Measurements from ENCODE around the gene TERC. TPM values are rescaled to one million over a fixed set of nuclear protein-coding genes. Genes with fewer than 3 reads are reported as not detected.

Gene TERC
- total RNA-seq, 1 donor from 2014 or later = 2.5 TPM

DNA sequence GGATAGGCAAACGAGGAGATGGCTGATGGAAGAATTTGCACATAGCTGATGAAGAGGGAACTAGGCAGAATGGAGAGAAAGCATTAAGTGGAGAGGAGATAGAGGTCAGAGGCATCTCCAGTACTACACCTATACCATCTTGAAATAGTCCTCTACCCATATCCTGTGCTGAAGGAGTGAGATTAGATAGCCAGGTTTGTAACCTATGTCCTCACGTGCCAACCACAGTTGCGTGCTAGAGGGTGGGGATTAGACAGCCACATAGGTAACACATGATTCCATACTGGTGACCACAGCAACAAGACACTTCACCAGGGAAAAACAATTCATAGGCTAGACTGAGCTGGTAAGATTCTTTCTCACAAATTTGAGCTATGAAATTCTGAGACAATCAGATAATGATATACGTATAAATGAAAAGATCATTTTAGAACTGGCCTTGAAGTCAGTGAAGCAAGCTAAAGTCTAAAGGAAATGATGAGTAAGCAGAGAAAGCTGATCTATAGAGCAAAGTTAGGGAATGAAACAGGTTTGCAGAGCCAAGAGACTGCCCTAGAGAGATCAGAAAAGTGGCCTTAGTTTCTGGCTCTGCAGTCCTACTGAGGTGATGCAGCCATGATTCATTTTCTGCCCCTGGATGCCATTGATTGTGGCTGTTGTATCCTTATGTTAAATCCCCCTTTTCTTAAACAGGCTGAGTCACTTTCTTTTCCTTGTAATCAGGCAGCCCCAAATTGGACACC lies 26.0 kb upstream of the TERC start:
- no peak overlapping the region for H3K4me3 Mint-ChIP-seq
- no peak for DNase-seq
- no peaks in the 10 kb centered on the region for H3K27me3 Mint-ChIP-seq
- ATAC-seq (ENCODE audit: low read depth) = no peak
- POLR2A ChIA-PET = no interaction called here
- peaks cover 3% of the 10 kb centered on the region for H3K4me1 Mint-ChIP-seq
- H3K27ac Mint-ChIP-seq = no peak overlapping the region
- H3K36me3 Mint-ChIP-seq (ENCODE audit: low read depth) = peaks cover 39% of the 10 kb centered on the region
- CTCF ChIA-PET = no interaction called here
- no peaks in the 10 kb centered on the region for H3K9me3 Mint-ChIP-seq
- TF ChIP-seq, protein P1, sequence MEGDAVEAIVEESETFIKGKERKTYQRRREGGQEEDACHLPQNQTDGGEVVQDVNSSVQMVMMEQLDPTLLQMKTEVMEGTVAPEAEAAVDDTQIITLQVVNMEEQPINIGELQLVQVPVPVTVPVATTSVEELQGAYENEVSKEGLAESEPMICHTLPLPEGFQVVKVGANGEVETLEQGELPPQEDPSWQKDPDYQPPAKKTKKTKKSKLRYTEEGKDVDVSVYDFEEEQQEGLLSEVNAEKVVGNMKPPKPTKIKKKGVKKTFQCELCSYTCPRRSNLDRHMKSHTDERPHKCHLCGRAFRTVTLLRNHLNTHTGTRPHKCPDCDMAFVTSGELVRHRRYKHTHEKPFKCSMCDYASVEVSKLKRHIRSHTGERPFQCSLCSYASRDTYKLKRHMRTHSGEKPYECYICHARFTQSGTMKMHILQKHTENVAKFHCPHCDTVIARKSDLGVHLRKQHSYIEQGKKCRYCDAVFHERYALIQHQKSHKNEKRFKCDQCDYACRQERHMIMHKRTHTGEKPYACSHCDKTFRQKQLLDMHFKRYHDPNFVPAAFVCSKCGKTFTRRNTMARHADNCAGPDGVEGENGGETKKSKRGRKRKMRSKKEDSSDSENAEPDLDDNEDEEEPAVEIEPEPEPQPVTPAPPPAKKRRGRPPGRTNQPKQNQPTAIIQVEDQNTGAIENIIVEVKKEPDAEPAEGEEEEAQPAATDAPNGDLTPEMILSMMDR (IDR thresholded peaks at IDR 0.05) = no peak
- intact Hi-C loops (cut with micrococcal nuclease) = loop anchor here (2.0 kb wide), 1 partner anchor 14 kb away; no protein-coding TSS in a partner anchor

DNA sequence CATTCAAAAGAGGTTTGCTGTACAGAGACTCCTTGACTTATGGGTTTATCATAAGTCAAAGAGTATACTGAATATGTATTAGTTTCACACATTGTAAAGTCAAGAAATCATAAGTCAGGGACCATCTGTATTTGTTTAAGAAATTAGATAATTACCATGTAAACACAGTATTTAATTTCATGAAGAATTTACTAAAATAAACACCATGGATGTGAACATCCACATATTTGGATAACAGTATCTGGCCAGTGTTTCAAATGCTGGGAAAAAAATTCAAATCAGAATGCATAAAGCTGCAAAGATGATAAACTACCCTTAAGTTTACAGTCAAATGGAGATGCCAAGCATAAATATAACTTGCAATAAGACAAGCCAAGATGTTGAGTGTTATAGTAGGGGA lies 25.4 kb upstream of the TERC start:
- Mint-ChIP-seq H3K4me1 (peaks cover 3% of the 10 kb centered on the region), H3K36me3 (ENCODE audit: low read depth) (peaks cover 45% of the 10 kb centered on the region), H3K4me3 (no peak overlapping the region), H3K27me3 (no peaks in the 10 kb centered on the region), H3K27ac (no peak overlapping the region), H3K9me3 (no peaks in the 10 kb centered on the region)
- TF ChIP-seq, protein P1 (IDR thresholded peaks at IDR 0.05) = no peak
- no peak for ATAC-seq (ENCODE audit: low read depth)
- CTCF ChIA-PET = no interaction called here
- POLR2A ChIA-PET = no interaction called here
- intact Hi-C loops (cut with micrococcal nuclease) = loop anchor here (2.0 kb wide), 1 partner anchor 13 kb away; no protein-coding TSS in a partner anchor
- DNase-seq = no peak

DNA sequence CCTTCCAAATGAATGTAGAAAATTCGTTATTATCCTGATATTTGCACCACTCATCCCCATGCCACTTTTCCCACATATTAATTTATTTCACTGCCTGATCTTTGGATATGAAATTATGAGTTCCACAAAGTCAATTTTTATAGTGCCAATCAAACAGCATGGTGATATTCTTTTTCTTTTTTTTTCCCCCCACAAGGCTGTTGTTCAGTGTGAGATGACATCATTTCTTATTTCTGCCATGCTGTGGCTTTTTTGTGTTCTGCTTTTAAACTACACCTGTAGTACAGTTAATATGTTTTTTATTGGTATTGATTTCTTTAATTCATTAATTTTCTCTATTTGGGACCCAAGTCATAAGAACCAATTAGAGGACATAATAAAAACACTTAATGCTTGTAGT lies 22.9 kb upstream of the TERC start:
- DNase-seq (no peak), ATAC-seq (ENCODE audit: low read depth) (no peak)
- ChIA-PET POLR2A (no interaction called here), CTCF (no interaction called here)
- intact Hi-C loops (cut with micrococcal nuclease) = no loop called here
- TF ChIP-seq, protein P1 (IDR thresholded peaks at IDR 0.05) = no peak
- Mint-ChIP-seq H3K36me3 (ENCODE audit: low read depth) (peaks cover 58% of the 10 kb centered on the region), H3K27ac (no peak overlapping the region), H3K27me3 (no peaks in the 10 kb centered on the region), H3K4me3 (no peak overlapping the region), H3K4me1 (peaks cover 3% of the 10 kb centered on the region), H3K9me3 (no peaks in the 10 kb centered on the region)

DNA sequence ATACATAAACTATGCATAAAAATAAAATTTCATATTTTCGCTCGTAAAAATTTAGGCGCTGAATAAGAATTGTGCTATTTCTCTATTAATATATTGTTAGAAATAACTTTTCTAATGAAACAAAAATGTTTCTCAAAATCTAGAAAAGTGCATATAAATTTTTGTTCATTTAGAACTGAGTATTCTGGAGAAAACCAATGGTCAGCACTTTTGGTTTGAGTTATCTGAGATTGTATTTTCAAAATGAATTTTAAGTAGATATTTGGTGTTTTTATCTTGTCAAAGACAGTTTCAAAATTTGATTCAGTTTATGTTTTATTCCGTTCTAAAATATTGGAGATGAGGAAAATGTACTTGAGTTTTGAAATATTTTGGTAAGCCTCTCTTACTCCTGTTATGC lies 22.3 kb upstream of the TERC start:
- CTCF ChIA-PET = no interaction called here
- Mint-ChIP-seq H3K27me3 (no peaks in the 10 kb centered on the region), H3K4me3 (no peak overlapping the region), H3K27ac (no peak overlapping the region), H3K36me3 (ENCODE audit: low read depth) (peaks cover 58% of the 10 kb centered on the region), H3K4me1 (peaks cover 3% of the 10 kb centered on the region), H3K9me3 (no peaks in the 10 kb centered on the region)
- POLR2A ChIA-PET = interaction anchor here (0.6 kb wide), 1 partner anchor 122 kb away, joined by 3 read pairs; no protein-coding TSS in a partner anchor
- TF ChIP-seq, protein P1 (IDR thresholded peaks at IDR 0.05) = no peak
- DNase-seq (no peak), ATAC-seq (ENCODE audit: low read depth) (no peak)
- intact Hi-C loops (cut with micrococcal nuclease) = no loop called here

DNA sequence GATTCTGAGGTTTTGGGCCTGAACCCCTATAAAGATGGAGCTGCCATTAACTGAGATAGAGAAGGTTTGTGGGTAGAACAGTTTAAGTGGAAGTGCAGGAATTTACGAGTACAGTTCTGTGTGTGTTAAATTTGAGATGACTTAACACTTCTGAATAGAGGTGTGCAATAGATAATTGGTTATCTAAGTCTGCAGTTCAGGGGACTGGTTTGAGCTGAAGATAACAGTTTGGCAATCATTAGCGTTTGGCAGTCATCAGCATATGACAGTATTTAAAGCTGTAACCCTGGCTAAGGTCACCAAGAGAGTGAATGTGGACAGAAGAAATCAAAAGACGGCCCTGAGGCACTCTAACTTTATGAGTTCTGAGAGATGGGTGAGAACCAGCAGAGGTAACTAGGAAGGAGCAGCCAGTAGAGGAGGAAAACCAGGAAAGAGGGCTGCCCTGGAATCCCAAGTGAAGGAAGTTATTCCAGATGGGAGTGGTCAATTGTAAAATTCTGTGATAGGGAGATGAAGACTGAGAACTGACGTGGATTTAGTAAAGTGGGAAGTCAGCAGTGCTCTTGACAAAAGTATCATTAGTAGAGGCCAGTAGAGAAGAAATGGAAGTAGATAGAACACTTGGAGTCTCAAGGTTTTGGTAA lies 16.5 kb upstream of the TERC start:
- Mint-ChIP-seq H3K27me3 (no peaks in the 10 kb centered on the region), H3K27ac (peak overlapping the region; percentile 2), H3K36me3 (ENCODE audit: low read depth) (peaks cover 84% of the 10 kb centered on the region), H3K9me3 (no peaks in the 10 kb centered on the region), H3K4me3 (no peak overlapping the region), H3K4me1 (peaks cover 24% of the 10 kb centered on the region)
- intact Hi-C loops (cut with micrococcal nuclease) = no loop called here
- ATAC-seq (ENCODE audit: low read depth) (no peak), DNase-seq (no peak)
- TF ChIP-seq, protein P1 (IDR thresholded peaks at IDR 0.05) = no peak
- CTCF ChIA-PET = no interaction called here
- POLR2A ChIA-PET = no interaction called here

Data from activated B cell treated with CpG ODN at 0.5 μM for 24 hours (primary cell).